Measurements from ENCODE around the gene CLEC9A.

- TF ChIP-seq CTCF (tag by site-specific recombination; IDR thresholded peaks at IDR 0.05) (no peak), ZNF704 (tag by site-specific recombination; IDR thresholded peaks at IDR 0.05) (no peak), ZNF580 (tag by site-specific recombination; IDR thresholded peaks at IDR 0.05) (no peak), ZNF18 (tag by site-specific recombination; IDR thresholded peaks at IDR 0.05) (no peak), ZNF274 (IDR thresholded peaks at IDR 0.05; ENCODE audit: low read length) (no peak), ZNF274 (tag by site-specific recombination; IDR thresholded peaks at IDR 0.05; ENCODE audit: borderline replicate concordance) (no peak), ZNF416 (tag by site-specific recombination; IDR thresholded peaks at IDR 0.05) (no peak), ZBTB10 (tag by site-specific recombination; IDR thresholded peaks at IDR 0.05) (no peak), KLF9 (tag by site-specific recombination; IDR thresholded peaks at IDR 0.05; ENCODE audit: low read depth) (no peak), REST (tag by site-specific recombination; IDR thresholded peaks at IDR 0.05) (no peak)
Measured at GRCh38 chr12:9999016-9999415, 31.5 kb upstream of the CLEC9A start, which contains the start of gene CLEC1B.

Data from HEK293 (cell line).